ENCODE measurements around the gene ZNF92. TPM values are rescaled to one million over a fixed set of nuclear protein-coding genes. Genes with fewer than 3 reads are reported as not detected.

The ZNF92 gene
- 6.5 and 6.9 TPM in 2 replicates for total RNA-seq

DNA sequence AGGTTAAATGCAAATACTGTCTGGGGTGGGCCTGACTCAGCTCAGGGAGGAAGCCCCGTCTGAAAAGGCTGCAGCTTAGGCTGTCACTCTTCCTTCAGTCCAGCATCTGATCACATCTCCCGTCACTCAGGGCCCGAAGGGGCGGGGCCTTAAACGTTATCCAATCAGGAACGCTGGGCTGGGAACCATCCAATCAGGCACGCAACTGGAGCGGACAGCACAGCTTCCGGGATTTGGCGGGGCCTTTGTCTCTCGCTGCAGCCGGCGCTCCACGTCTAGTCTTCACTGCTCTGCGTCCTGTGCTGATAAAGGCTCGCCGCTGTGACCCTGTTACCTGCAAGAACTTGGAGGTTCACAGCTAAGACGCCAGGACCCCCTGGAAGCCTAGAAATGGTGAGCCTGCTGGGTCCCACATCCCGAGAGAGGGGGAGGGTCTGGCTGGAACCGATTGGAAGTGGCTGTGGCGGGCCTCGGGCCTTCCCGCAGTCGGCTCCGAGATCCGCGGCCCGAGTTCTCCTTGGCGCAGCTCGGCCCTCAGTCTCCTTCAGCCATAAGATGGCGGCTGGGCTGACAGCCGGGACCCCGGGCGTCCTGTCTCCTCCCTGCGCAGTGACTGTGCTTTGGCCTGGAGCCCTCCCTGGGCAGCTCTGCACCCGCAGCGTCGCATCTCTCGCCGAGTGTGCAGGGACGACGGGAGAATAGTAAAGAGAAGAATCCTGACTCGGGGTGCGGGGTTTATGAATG is at the start of gene ZNF92:
Gene ZNF92, plus strand, starts transcription at position 248 of the 744 bp plus-strand sequence. Its CDS starts 143 bp downstream, at position 391.
- Histone ChIP-seq H3K27me3 (ENCODE audit: insufficient read depth, low read length) (no peaks in the 10 kb centered on the region), H3K4me3 (ENCODE audit: insufficient read depth, low read length) (peak within 1 kb of the TSS; percentile 99), H3K79me2 (ENCODE audit: insufficient read depth, low read length) (peaks cover 48% of the 10 kb centered on the region), H3K36me3 (ENCODE audit: insufficient read depth, low read length) (peaks cover 3% of the 10 kb centered on the region), H3K9me3 (ENCODE audit: low read depth, low read length) (no peaks in the 10 kb centered on the region), H3K4me2 (ENCODE audit: insufficient read depth, low read length) (peak within 1 kb of the TSS; percentile 86), H4K20me1 (ENCODE audit: insufficient read depth, low read length) (peaks cover 6% of the 10 kb centered on the region), H3K27ac (ENCODE audit: low read depth, low read length) (peak within 1 kb of the TSS; percentile 94), H3K4me1 (ENCODE audit: insufficient read depth, low read length) (peaks cover 9% of the 10 kb centered on the region), H2AFZ (ENCODE audit: low read length) (peak within 1 kb of the TSS; percentile 100)
- peak; percentile 95 for DNase-seq (ENCODE audit: insufficient read length, low spot score, missing footprints)
- TF ChIP-seq, protein P1, sequence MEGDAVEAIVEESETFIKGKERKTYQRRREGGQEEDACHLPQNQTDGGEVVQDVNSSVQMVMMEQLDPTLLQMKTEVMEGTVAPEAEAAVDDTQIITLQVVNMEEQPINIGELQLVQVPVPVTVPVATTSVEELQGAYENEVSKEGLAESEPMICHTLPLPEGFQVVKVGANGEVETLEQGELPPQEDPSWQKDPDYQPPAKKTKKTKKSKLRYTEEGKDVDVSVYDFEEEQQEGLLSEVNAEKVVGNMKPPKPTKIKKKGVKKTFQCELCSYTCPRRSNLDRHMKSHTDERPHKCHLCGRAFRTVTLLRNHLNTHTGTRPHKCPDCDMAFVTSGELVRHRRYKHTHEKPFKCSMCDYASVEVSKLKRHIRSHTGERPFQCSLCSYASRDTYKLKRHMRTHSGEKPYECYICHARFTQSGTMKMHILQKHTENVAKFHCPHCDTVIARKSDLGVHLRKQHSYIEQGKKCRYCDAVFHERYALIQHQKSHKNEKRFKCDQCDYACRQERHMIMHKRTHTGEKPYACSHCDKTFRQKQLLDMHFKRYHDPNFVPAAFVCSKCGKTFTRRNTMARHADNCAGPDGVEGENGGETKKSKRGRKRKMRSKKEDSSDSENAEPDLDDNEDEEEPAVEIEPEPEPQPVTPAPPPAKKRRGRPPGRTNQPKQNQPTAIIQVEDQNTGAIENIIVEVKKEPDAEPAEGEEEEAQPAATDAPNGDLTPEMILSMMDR (IDR thresholded peaks at IDR 0.05; ENCODE audit: extremely low read depth, low read depth, low read length): no peak

GRCh38 chr7:65325793-65326432 is 47.7 kb upstream of the ZNF92 start:
- Histone ChIP-seq H3K4me3 (ENCODE audit: insufficient read depth, low read length) (no peak overlapping the region), H3K27ac (ENCODE audit: low read depth, low read length) (no peak overlapping the region), H3K27me3 (ENCODE audit: insufficient read depth, low read length) (no peaks in the 10 kb centered on the region), H3K4me1 (ENCODE audit: insufficient read depth, low read length) (no peaks in the 10 kb centered on the region), H3K4me2 (ENCODE audit: insufficient read depth, low read length) (no peak overlapping the region), H3K9me3 (ENCODE audit: low read depth, low read length) (no peaks in the 10 kb centered on the region), H4K20me1 (ENCODE audit: insufficient read depth, low read length) (no peaks in the 10 kb centered on the region), H3K79me2 (ENCODE audit: insufficient read depth, low read length) (no peaks in the 10 kb centered on the region), H2AFZ (ENCODE audit: low read length) (peak overlapping the region; percentile 77), H3K36me3 (ENCODE audit: insufficient read depth, low read length) (no peaks in the 10 kb centered on the region)
- no peak for DNase-seq (ENCODE audit: insufficient read length, low spot score, missing footprints)
- TF ChIP-seq, protein P1 (IDR thresholded peaks at IDR 0.05; ENCODE audit: extremely low read depth, low read depth, low read length): no peak

GRCh38 chr7:65338346-65338745 is 35.3 kb upstream of the ZNF92 start:
- TF ChIP-seq, protein P1 (IDR thresholded peaks at IDR 0.05; ENCODE audit: extremely low read depth, low read depth, low read length): no peak
- no peaks in the 10 kb centered on the region for H3K79me2 ChIP-seq (ENCODE audit: insufficient read depth, low read length)

GRCh38 chr7:65339257-65339656 is 34.4 kb upstream of the ZNF92 start:
- H3K9me3 ChIP-seq (ENCODE audit: low read depth, low read length): no peaks in the 10 kb centered on the region
- H3K27me3 ChIP-seq (ENCODE audit: insufficient read depth, low read length): no peaks in the 10 kb centered on the region
- H2AFZ ChIP-seq (ENCODE audit: low read length): no peak overlapping the region
- no peak overlapping the region for H3K4me2 ChIP-seq (ENCODE audit: insufficient read depth, low read length)
- no peak for DNase-seq (ENCODE audit: insufficient read length, low spot score, missing footprints)
- H3K4me3 ChIP-seq (ENCODE audit: insufficient read depth, low read length): no peak overlapping the region
- no peak overlapping the region for H3K27ac ChIP-seq (ENCODE audit: low read depth, low read length)
- no peaks in the 10 kb centered on the region for H4K20me1 ChIP-seq (ENCODE audit: insufficient read depth, low read length)
- H3K36me3 ChIP-seq (ENCODE audit: insufficient read depth, low read length): no peaks in the 10 kb centered on the region
- H3K4me1 ChIP-seq (ENCODE audit: insufficient read depth, low read length): no peaks in the 10 kb centered on the region
- TF ChIP-seq, protein P1 (IDR thresholded peaks at IDR 0.05; ENCODE audit: extremely low read depth, low read depth, low read length): no peak
- H3K79me2 ChIP-seq (ENCODE audit: insufficient read depth, low read length): no peaks in the 10 kb centered on the region

More at GRCh38 chr7:65338346-65338745, 35.3 kb upstream of the ZNF92 start:
- Histone ChIP-seq H2AFZ (ENCODE audit: low read length) (no peak overlapping the region), H3K4me2 (ENCODE audit: insufficient read depth, low read length) (no peak overlapping the region), H3K4me3 (ENCODE audit: insufficient read depth, low read length) (no peak overlapping the region), H3K27me3 (ENCODE audit: insufficient read depth, low read length) (no peaks in the 10 kb centered on the region), H3K27ac (ENCODE audit: low read depth, low read length) (no peak overlapping the region), H4K20me1 (ENCODE audit: insufficient read depth, low read length) (no peaks in the 10 kb centered on the region), H3K9me3 (ENCODE audit: low read depth, low read length) (no peaks in the 10 kb centered on the region), H3K36me3 (ENCODE audit: insufficient read depth, low read length) (no peaks in the 10 kb centered on the region), H3K4me1 (ENCODE audit: insufficient read depth, low read length) (no peaks in the 10 kb centered on the region)
- DNase-seq (ENCODE audit: insufficient read length, low spot score, missing footprints): no peak
